Measurements from ENCODE around the gene CCDC24. TPM values are rescaled to one million over a fixed set of nuclear protein-coding genes. Genes with fewer than 3 reads are reported as not detected.

Gene CCDC24
- total RNA-seq (ENCODE audit: low replicate concordance): 14.9 and 15.6 TPM in 2 replicates
- long read RNA-seq, partial matches to known transcripts: 1 of 4 reads
- long read RNA-seq, other reads (novel, unspliced or antisense): 3 of 4 reads

- Mint-ChIP-seq H3K4me1 (ENCODE audit: unreplicated experiment) (peaks cover 6% of the 10 kb centered on the region), H3K27ac (peak within 1 kb of the TSS; percentile 28), H3K27me3 (no peaks in the 10 kb centered on the region), H3K4me3 (peak within 1 kb of the TSS; percentile 91), H3K9me3 (no peaks in the 10 kb centered on the region), H3K36me3 (no peaks in the 10 kb centered on the region)
- no peak for TF ChIP-seq CTCF (conservative IDR thresholded peaks at IDR 0.05)
- DNase-seq (ENCODE audit: extremely low spot score, unreplicated experiment): peak; percentile 83
These were observed at the start of gene CCDC24 for GRCh38 chr1:43991476-43992231. Gene CCDC24 (plus strand): TSS chr1:43991599. CDS start chr1:43991879, 280 bp downstream.

- Mint-ChIP-seq H3K4me3 (no peak overlapping the region), H3K27me3 (peaks cover 29% of the 10 kb centered on the region), H3K9me3 (no peaks in the 10 kb centered on the region), H3K27ac (no peak overlapping the region), H3K4me1 (ENCODE audit: unreplicated experiment) (peaks cover 12% of the 10 kb centered on the region), H3K36me3 (no peaks in the 10 kb centered on the region)
- TF ChIP-seq CTCF (conservative IDR thresholded peaks at IDR 0.05): no peak
- DNase-seq (ENCODE audit: extremely low spot score, unreplicated experiment): no peak
These were observed 49.0 kb upstream of the CCDC24 start for GRCh38 chr1:43942411-43942810.

GRCh38 chr1:43944860-43945259 lies 46.5 kb upstream of the CCDC24 start:
- Mint-ChIP-seq H3K4me3 (no peak overlapping the region), H3K27ac (peak overlapping the region; percentile 21), H3K9me3 (no peaks in the 10 kb centered on the region), H3K4me1 (ENCODE audit: unreplicated experiment) (peaks cover 26% of the 10 kb centered on the region), H3K36me3 (no peaks in the 10 kb centered on the region), H3K27me3 (peaks cover 8% of the 10 kb centered on the region)
- no peak for TF ChIP-seq CTCF (conservative IDR thresholded peaks at IDR 0.05)
- DNase-seq (ENCODE audit: extremely low spot score, unreplicated experiment): no peak

- Mint-ChIP-seq H3K27ac (peak overlapping the region; percentile 90), H3K9me3 (no peaks in the 10 kb centered on the region), H3K27me3 (peaks cover 4% of the 10 kb centered on the region), H3K36me3 (peaks cover 6% of the 10 kb centered on the region), H3K4me3 (peak overlapping the region; percentile 91), H3K4me1 (ENCODE audit: unreplicated experiment) (peaks cover 31% of the 10 kb centered on the region)
- no peak for TF ChIP-seq CTCF (conservative IDR thresholded peaks at IDR 0.05)
- no peak for DNase-seq (ENCODE audit: extremely low spot score, unreplicated experiment)
These were observed 45.6 kb upstream of the CCDC24 start for GRCh38 chr1:43945674-43946235.

GRCh38 chr1:43946236-43947060 lies 45.0 kb upstream of the CCDC24 start, which contains the start of gene IPO13:
Gene IPO13 (plus strand): TSS chr1:43946950. CDS start chr1:43947601, 651 bp downstream.
- peak within 1 kb of the TSS; percentile 90 for H3K27ac Mint-ChIP-seq
- peaks cover 6% of the 10 kb centered on the region for H3K36me3 Mint-ChIP-seq
- H3K27me3 Mint-ChIP-seq: peaks cover 4% of the 10 kb centered on the region
- peaks cover 31% of the 10 kb centered on the region for H3K4me1 Mint-ChIP-seq (ENCODE audit: unreplicated experiment)
- peak; percentile 97 for DNase-seq (ENCODE audit: extremely low spot score, unreplicated experiment)
- no peaks in the 10 kb centered on the region for H3K9me3 Mint-ChIP-seq
- TF ChIP-seq CTCF (conservative IDR thresholded peaks at IDR 0.05): peak; percentile 78
- peak within 1 kb of the TSS; percentile 91 for H3K4me3 Mint-ChIP-seq
